ENCODE measurements around the gene RWDD3. TPM values are rescaled to one million over a fixed set of nuclear protein-coding genes. Genes with fewer than 3 reads are reported as not detected.

Gene RWDD3, protein sequence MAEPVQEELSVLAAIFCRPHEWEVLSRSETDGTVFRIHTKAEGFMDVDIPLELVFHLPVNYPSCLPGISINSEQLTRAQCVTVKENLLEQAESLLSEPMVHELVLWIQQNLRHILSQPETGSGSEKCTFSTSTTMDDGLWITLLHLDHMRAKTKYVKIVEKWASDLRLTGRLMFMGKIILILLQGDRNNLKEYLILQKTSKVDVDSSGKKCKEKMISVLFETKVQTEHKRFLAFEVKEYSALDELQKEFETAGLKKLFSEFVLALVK
- polyA plus RNA-seq (2011; rRNA removed) = 11.1 and 15.6 TPM in 2 replicates
- 3.7 and 4.2 TPM in 2 replicates for polyA minus RNA-seq (2011; rRNA and poly(A)+ RNA removed)

DNA sequence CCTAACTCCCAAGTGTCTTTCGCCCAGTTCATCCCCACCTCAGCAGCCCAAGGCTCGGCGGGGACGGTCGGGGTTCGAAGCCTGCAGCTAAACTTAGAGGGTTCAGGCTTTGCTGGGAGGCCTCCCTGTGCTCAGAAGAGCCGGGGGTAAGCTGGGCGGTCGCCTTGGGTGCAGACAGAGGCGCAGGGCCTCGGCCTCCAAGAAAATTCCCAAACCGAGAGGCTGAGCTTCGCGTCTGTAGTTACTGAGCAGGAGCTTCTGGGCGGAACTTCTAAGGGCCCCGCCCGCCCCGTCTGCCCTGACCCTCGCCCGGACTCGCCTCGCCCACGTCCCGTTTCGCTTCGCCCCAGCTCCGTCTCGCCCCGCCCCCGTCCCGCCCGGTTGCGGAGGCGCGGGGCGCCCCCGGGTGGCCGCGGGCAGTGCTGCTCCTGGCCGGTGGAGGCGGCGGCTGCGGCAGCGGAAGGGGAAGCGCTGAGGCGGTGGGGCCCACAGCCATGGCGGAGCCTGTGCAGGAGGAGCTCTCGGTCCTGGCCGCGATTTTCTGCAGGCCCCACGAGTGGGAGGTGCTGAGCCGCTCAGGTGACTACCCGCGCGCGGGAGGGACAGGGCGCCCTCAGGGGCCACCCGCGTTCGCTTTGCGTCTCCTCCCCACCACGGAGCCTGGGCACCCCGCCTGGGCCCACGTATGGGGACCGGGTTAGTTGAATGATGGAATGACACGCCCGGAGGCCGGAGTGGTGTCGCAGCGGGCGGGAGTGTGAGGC is at the start of gene RWDD3:
Gene RWDD3 (plus strand): TSS at position 474 of the 764 bp plus-strand sequence. CDS start 21 bp downstream, at position 495.
- peak; percentile 47 for DNase-seq (ENCODE audit: low read depth)
- POLR2A ChIA-PET = interaction anchor here (0.6 to 1.3 kb wide), 4 partner anchors 10 to 1129 kb away, joined by 4 to 5 read pairs (median 4); no protein-coding TSS in a partner anchor
- H3K36me3 ChIP-seq (ENCODE audit: control insufficient read depth, insufficient read depth, low read length) = no peaks in the 10 kb centered on the region
- TF ChIP-seq, protein P1, sequence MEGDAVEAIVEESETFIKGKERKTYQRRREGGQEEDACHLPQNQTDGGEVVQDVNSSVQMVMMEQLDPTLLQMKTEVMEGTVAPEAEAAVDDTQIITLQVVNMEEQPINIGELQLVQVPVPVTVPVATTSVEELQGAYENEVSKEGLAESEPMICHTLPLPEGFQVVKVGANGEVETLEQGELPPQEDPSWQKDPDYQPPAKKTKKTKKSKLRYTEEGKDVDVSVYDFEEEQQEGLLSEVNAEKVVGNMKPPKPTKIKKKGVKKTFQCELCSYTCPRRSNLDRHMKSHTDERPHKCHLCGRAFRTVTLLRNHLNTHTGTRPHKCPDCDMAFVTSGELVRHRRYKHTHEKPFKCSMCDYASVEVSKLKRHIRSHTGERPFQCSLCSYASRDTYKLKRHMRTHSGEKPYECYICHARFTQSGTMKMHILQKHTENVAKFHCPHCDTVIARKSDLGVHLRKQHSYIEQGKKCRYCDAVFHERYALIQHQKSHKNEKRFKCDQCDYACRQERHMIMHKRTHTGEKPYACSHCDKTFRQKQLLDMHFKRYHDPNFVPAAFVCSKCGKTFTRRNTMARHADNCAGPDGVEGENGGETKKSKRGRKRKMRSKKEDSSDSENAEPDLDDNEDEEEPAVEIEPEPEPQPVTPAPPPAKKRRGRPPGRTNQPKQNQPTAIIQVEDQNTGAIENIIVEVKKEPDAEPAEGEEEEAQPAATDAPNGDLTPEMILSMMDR (IDR thresholded peaks at IDR 0.05; ENCODE audit: insufficient read depth, low read depth, low read length) = peak; percentile 40
- no peaks in the 10 kb centered on the region for H3K27me3 ChIP-seq (ENCODE audit: control insufficient read depth, insufficient read depth, low read length)
- CTCF ChIA-PET = interaction anchor here (0.6 to 2.6 kb wide), 21 partner anchors 10 to 1213 kb away, joined by 3 to 16 read pairs (median 3); partner anchors contain the start of gene TLCD4
- peak within 1 kb of the TSS; percentile 66 for H3K4me3 ChIP-seq (ENCODE audit: low read depth, low read length)

DNA sequence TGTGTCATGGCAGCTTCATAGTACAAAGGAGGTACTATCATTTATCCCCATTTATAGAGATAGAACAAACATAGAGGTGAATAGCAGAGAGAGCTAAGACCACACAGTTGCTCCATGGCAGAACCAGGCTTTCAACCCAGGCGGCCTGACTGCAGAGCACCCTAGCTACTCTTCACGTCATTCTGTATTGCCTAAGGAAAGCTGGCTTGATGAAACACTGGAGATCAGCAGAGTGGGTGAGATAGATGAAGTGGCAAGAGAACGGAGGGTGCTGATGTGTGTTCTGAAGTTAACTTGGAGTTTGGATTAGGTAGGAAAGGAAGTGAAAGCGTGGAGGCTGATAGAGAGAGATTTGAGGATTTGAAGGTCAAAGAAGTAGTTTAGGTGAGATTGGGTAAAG is 47.9 kb upstream of the RWDD3 start:
- ChIA-PET POLR2A (no interaction called here), CTCF (interaction anchor here (1.2 kb wide), 1 partner anchor 42 kb away, joined by 3 read pairs; no protein-coding TSS in a partner anchor)
- Histone ChIP-seq H3K36me3 (ENCODE audit: control insufficient read depth, insufficient read depth, low read length) (no peaks in the 10 kb centered on the region), H3K4me3 (ENCODE audit: low read depth, low read length) (no peak overlapping the region), H3K27me3 (ENCODE audit: control insufficient read depth, insufficient read depth, low read length) (0 out of 2 replicates have a peak, but pooled peaks cover 1% of the 10 kb centered on the region)
- no peak for DNase-seq (ENCODE audit: low read depth)
- TF ChIP-seq, protein P1 (IDR thresholded peaks at IDR 0.05; ENCODE audit: insufficient read depth, low read depth, low read length) = no peak

DNA sequence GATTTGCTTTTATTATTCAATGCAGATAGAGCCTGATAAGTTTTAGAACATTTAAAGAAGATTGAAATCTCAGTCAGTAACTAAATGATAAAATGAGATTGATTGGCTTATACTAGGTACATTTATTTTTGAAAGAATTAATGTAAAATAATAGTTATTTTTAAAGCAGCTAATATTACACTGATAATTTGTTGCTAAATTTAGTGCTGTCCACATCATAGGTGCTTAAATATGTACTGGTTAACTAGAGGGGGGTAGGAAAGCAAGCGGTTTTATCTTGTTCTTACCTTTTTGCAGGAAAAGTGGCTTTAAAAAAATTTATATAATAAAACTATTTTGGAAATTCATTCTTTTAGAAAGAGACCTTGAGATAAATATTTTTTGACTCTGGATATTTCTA is 40.4 kb upstream of the RWDD3 start:
- POLR2A ChIA-PET = interaction anchor here (0.6 kb wide), 1 partner anchor 10 kb away, joined by 4 read pairs; no protein-coding TSS in a partner anchor
- Histone ChIP-seq H3K4me3 (ENCODE audit: low read depth, low read length) (no peak overlapping the region), H3K27me3 (ENCODE audit: control insufficient read depth, insufficient read depth, low read length) (no peaks in the 10 kb centered on the region), H3K36me3 (ENCODE audit: control insufficient read depth, insufficient read depth, low read length) (no peaks in the 10 kb centered on the region)
- TF ChIP-seq, protein P1 (IDR thresholded peaks at IDR 0.05; ENCODE audit: insufficient read depth, low read depth, low read length) = no peak
- no peak for DNase-seq (ENCODE audit: low read depth)
- CTCF ChIA-PET = no interaction called here

DNA sequence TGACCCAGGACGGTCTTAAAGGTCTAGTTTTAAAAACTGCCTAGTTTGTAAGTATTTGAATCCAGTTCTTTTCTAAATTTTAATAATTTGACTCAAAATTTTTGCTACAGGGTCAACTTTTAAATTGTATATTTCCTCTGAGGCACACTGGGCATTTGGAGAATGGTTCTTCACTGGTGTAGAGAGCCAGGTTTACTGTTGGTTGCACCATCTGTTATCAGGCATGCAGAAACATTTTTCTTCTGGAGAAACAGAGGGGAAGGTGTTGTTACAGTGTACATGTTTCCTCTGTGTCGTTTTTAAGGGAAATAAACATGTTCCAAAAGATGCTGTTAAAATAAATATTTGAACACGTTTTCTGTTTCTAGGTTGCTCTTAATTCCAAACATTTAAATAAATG is 39.0 kb upstream of the RWDD3 start:
- no peak overlapping the region for H3K4me3 ChIP-seq (ENCODE audit: low read depth, low read length)
- TF ChIP-seq, protein P1 (IDR thresholded peaks at IDR 0.05; ENCODE audit: insufficient read depth, low read depth, low read length) = no peak
- H3K27me3 ChIP-seq (ENCODE audit: control insufficient read depth, insufficient read depth, low read length) = no peaks in the 10 kb centered on the region
- no peak for DNase-seq (ENCODE audit: low read depth)
- CTCF ChIA-PET = no interaction called here
- POLR2A ChIA-PET = no interaction called here
- no peaks in the 10 kb centered on the region for H3K36me3 ChIP-seq (ENCODE audit: control insufficient read depth, insufficient read depth, low read length)

DNA sequence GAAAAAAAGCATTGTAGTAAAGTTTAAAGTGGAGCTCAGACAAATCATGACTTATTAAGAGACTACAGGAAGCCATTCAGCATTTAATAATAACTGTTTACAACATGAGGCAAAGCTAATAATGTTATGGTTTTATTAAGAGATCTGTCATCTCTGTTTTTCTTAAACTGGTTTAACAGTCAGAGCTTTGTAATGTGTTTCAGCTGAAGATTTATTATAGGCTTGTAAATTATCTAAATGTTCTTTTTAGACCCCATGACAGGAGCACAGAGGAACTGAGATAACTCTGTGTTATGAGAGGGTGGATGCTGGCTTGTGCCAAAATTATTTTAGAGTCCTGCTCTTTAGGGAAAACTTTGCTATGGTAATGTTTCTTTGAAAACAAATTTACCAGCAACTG is 38.0 kb upstream of the RWDD3 start:
- Histone ChIP-seq H3K36me3 (ENCODE audit: control insufficient read depth, insufficient read depth, low read length) (no peaks in the 10 kb centered on the region), H3K4me3 (ENCODE audit: low read depth, low read length) (no peak overlapping the region), H3K27me3 (ENCODE audit: control insufficient read depth, insufficient read depth, low read length) (no peaks in the 10 kb centered on the region)
- TF ChIP-seq, protein P1 (IDR thresholded peaks at IDR 0.05; ENCODE audit: insufficient read depth, low read depth, low read length) = no peak
- no peak for DNase-seq (ENCODE audit: low read depth)
- ChIA-PET POLR2A (no interaction called here), CTCF (interaction anchor here (1.0 kb wide), 1 partner anchor 38 kb away, joined by 3 read pairs; the partner anchor contains the start of gene RWDD3)

Data from BJ (cell line).